ENCODE data around the gene WASF1. TPM values are rescaled to one million over a fixed set of nuclear protein-coding genes. Genes with fewer than 3 reads are reported as not detected.

WASF1 gene
- total RNA-seq, result 11.8 TPM

DNA sequence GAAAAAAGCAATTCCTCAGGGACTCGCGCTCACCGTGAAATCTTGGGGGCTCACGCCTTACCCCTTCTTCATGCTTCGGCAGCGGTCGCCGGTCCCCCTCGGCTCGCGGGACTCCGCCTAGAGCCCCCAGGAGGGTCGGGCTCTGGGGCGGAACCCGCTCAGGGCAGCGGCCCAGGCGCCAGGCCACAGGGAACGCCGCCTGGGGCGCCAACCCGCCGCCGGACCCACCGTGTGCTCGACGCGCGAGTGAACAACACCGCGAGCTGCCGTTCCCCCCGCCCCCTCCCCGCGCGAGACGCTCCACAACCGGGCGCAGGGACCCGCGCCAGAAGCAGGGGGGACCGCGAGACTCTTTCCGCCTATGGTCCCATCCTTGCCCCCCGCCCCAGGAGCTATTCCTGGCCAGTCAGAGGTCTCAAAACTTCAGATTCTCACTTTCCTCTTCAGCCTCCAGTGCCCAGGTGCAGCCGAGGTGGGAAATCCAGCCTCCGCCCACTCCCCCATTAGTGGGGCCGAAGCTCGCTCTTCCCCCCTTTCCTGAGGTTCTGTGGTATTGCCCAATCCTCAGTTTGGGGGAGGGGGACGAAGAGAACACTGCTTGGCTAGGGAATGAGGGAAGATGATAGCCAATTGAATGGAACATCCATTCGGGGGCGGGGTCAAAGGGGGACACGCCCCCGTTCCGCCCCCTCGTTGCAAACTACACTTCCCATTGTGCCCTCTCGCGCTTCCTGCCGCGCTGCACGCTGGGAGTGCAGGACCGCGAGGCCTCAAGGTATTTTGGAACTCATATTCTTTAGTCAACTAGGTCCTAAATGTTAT is at the start of gene WASF1:
Gene WASF1, minus strand, starts transcription at position 265 of the 822 bp plus-strand sequence. CDS start 52,069 bp downstream, outside the sequence.
- peak; percentile 99 for DNase-seq

DNA sequence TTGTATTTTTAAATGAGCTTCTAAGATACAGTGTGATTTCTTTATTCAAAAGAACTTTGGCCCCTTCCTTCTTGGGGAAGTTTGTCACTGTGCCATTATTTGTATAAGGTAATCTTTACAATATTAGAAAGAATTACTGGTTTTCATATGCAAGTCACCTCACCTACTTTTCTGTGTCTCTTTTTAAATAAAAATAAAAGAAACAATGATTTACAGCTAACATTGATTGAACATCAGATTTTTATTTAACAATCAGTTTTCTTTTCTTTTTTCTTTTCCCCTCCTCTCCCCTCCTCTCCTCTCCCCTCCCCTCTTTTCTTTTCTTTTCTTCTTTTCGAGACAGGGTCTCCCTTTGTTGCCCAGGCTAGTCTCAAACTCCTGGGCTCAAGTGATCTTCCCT is 46.8 kb upstream of the WASF1 start:
- DNase-seq, result no peak

DNA sequence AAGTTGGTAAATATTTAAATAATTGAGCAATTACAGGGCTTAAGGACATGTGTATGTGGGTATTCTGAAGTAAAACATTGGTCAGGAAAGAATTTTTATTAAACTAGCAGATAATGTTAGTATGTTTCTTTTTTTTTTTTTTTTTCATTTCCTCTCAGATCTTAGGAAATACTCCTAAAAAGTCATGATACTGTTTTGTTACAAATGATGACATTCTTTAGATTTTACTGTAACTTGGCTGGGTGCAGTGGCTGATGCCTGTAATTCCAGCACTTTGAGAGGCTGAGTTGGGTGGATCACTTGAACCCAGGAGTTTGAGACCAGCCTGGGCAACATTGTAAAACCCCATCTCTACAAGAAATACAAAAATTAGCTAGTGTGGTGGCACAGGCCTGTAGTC is 42.3 kb upstream of the WASF1 start:
- DNase-seq, result no peak

DNA sequence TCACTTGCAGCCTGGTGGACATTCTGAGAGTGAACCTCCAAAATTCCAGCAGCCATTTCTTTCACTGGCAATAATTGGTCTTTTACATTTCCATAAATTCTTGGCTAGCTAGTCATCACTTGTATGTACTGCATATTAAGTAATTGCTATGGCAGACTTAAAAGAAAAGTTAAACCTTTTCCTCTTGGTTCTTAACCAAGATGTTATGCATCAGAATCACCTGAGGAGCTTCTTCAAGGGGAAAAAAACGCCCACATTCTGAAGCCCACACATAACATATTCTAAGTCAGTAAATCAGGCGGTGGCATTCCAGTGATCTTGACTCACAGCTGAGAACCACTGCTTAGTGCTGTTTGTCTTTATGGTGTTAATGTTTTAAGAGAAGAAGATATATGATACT is 37.8 kb upstream of the WASF1 start:
- no peak for DNase-seq

DNA sequence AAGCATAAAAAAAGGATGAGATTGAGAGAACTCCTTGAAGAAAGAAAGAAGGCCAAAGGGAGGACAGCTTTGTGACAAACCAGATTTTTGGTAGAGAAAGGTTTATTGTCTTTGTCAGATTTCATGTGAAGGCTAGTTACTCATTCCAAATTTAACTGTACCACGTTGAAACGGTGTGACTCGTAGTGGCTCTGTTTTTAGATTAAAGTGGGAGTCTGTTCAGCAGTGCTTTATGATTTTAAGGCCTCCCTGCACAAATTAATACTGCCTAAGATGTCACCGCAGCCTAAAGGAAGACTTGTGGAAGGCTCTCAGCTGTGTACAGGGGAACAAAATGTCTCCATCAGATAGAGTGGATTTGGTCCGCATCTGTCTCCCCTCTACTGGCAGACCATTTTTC is 36.7 kb upstream of the WASF1 start:
- no peak for DNase-seq

DNA sequence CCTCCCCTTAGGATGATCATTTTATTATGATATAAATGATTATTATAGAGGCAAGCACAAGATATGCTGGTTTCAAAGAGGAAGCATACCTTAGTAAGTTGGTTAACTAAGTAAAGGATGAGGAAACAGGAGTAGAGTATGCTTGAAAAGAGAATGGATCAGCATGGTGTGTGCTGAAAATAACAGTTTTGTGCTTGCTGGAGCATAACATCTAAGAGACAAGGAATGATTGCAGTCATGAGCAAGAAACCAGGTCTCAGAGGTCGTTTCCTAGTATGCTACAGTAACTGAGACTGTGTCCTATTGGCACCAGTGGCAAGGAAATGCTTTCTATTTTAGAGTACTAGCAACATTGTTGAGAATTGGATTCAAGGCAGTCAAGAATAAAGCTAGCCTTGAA is 34.9 kb upstream of the WASF1 start:
- no peak for DNase-seq

DNA sequence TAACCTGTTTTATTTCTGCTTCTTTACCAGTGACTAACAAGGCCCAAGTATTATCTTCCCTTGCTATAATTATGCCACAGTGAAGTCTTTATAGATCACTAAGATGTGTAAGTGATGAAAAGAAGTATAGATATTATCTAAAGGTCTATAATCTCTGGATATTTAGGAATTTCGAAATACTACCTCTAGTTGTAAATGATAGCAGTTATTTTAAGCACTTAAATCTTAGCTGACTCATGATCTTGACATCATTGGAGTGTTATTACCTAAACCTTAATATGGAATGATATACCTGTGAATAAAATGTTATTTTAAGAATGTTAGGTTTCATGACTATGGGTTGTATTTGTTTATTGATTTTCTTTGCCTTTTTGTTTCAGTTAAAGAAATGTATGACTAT is 32.3 kb upstream of the WASF1 start:
- no peak for DNase-seq

DNA sequence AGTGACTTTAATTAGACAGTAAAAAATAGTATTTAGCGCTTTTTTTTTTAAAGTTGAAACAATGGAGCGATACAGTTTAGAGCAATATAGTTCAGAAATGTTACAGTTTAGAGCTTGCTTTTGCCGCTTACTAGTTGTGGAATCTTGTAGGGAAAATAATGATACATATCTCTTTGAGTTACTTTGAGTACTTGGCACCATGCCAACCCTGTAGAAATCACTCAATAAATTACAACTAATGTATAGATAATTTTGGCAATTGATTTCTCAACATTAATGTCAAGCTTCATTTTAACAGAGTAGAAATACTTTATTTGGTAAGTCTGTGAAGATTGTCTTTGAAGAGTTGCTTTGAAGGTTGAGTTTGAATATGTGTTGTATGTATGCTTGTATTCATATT is 28.2 kb upstream of the WASF1 start:
- DNase-seq, result no peak

DNA sequence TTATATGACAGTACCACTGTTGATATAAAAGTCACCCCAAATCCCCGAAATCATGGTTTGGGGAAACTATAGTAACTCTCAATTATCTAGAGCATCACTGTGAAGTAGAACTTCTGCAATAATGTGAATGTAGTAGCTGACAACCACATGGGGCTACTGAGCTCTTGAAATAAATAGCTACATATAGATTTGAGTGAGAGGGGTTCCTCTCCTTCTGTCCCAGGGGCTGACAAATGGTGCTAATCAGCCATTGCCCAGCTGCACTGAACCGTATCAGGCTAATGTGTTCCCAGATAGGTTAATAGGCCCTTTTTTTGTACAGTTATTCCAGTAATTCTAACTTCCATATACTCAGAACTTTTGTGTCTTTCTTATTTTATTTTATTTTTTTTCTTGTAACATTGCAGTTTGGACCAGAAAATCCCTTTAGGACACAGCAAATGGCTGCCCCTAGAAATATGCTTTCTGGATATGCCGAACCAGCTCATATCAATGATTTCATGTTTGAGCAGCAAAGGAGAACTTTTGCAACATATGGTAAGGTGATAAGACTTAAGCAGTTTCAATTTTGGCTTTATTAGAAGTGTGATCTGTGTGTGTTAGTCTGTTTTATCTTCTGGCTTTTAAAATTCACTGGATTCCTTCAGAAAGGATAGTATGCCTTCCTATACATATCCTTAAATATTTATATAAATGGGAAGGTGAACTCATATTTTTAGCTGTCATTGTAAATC is 21.8 kb upstream of the WASF1 start:
- no peak for DNase-seq

DNA sequence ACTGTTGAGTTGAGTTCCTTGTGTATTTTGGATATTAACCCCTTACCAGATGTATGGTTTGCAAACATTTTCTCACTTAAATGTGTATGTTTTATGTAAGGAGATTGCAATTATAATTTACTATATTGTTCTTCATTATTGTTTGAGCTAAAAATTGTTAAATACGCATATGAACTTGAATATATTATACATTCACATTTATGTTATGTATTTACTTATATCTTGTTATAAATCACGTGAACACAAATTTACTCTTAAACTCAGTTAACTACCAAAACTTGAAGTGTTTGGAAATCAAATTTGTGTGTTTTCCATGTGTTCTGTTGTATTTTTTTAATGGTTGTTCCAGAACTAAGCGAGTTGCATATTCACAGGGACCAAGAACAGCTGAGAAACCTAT is 19.1 kb upstream of the WASF1 start:
- no peak for DNase-seq

DNA sequence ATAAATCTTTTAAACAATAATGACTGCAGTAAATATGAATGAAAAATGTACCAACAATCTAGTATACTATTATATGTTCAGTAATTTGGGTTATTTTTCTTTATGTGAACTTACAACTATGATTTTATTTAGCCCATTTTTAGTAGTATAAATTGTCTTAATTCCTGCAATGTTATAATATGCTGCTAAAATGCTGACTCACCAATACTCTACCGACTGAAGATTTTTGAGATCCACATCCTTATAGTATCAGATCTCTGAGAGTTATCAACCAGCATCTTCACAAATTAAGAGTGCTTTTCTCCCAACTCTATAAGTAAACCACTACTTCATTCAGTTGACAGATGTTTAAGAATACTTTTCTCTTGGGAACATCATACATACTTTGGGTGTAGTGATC is 17.4 kb upstream of the WASF1 start:
- DNase-seq, result no peak

DNA sequence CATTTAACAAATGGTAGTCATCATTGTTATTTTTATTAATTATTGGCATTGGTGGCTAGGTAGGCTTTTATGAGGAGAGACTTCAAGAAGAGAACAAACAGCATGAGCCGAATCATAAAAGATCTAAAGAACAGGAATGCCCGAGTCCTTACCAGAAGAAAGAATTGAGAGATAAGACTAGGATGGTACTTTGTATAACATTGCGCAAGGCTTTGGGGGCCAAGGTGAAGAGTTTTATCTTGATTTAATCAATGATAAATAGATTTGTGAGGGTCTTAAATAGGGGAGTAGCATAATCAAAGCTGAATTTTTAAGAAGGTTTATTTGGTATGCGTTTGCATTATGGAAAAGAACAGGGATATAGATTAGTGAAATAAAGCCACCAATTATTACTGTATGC is 16.2 kb upstream of the WASF1 start:
- no peak for DNase-seq

DNA sequence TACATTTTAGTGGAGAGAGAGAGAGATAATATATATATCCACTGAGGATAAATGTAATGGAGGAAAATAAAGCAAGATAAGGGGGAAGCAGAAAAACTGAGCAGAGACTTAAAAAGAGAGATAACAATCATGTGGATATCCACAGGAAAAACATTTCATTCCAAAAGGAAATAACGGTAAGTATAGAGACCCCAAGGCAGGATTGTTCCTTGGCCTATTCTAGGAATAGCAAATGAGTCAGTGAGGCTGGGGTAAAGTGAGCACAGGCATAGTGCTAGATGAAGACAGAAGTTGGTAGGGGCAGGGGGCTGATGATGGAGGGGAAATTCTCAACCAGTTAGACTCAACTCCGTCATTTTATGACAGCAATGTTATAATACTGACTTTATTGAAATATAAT is 12.0 kb upstream of the WASF1 start:
- DNase-seq, result no peak

DNA sequence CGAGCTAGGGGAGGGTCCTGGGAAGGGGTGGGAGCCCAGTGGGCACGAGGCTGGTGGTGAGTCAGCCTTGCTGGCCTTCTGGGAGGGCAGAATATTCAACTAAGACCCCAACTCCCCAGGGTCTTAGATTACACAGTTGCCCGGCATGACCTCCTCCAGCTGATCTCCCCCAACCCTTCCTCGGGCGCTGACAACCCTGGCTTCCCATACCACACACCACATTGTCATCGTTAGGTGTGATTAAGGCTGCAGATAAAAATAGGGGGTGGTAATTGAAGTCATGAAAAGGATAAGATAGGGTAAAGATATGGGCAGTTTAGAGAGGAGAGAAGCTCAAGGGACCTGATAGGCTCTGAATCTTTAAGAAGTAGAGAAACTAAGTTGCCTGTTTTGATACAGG is 11.3 kb upstream of the WASF1 start:
- no peak for DNase-seq

DNA sequence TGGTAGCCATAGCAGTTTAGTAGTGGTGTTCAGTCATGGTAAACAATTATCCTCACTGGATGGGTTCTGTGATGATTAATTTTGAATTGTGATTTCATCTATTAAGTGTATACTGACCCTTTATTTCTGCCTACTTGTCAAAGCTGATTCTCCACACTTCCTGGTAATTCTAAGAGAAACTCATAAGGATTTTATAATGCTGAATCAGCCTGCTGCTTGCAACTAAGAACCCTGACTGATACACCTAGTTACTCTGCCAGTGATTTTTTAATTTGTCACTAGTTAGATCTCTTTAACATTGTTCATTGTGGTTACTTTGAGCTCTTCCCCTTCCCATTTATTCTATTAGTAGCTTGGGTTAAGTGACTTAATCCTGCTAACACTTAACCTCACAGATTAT is 9.3 kb upstream of the WASF1 start:
- no peak for DNase-seq

DNA sequence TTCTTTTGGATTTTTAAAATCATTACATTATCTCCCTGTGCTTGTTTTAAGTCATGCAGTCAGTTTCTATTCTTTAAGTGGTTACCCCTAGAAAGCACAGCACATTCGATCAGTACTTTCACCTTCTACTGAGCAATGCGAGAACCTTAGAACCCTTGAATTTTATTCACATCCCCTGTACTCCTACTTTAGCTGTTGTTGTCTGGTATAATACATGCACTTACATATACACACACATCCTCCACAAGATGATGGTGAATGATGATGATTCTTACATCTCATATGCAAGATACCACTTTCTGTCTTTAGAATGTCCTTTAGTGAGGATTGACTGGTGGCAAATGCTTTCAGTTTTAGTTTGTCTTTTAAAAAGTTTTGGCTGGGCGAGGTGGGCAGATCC is 6.4 kb upstream of the WASF1 start:
- DNase-seq, result no peak

DNA sequence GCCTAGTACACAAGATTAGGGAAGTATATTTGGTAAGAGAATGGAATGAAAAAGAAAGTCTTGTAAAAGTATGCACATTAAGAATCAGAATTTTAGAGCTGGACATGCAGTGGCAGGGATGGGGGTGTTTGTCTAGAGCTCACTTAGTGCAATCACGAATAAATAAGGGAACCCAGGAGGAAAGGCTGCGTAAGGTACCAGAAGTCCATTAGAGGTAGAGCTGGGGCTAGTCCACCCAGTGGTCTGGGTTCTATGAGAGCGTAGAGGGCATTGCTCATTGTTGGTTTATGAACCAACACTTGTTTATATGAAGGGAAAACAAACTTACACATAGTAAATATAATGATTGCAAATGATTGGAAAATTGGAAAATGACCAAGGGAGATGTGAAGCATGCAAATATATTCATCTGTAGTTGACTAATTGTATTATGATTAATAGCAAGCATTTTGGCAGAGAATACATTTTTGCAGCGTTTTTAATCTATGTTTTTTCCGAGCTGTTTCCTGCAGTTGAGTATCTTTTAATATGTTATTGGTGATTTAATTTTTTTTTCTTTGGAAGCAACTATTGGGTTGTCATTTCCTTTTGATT is 3.9 kb upstream of the WASF1 start:
- no peak for DNase-seq

DNA sequence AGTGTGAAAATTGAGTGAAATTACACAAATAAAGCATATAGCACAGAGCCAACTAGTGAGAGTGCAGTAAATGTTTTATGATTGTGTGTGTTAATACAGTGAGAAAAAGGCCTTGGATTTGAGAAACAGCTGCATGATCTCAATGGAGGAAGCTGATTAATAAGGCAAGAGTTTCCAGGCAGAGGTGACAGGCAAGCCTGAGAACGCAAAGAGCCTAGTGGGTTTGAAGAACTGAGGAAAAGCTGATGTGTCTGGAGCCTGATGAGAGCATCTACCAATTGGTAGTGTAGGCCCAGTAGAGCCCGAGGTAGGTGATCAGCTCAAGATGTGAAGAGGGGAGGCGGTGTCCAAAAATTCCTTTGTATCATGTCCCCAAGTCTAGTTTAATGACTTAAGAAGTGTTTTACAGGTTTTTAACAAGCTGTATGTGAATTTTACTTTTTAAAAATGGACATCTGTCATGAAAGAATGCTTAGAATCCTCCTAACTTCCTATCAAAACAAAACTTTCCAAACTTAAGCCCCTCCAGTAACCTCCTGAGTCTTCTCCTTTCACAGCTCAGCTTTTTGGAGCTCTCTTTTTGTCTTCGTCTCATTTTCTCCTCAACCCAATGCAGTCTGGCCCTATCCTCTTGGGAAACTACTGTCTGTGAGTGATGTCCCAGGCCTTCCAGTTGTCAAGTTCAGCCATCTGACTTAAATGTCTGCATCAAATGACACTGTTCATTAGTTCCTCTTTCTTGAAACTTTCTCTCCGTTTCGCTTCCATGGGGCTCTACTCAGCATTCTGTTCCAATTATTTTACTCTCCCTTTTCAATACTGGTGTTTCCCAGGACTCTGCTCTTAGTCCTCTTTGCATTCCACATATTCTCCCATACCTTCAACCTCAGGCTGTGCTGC is 1.9 kb upstream of the WASF1 start:
- DNase-seq, result no peak

DNA sequence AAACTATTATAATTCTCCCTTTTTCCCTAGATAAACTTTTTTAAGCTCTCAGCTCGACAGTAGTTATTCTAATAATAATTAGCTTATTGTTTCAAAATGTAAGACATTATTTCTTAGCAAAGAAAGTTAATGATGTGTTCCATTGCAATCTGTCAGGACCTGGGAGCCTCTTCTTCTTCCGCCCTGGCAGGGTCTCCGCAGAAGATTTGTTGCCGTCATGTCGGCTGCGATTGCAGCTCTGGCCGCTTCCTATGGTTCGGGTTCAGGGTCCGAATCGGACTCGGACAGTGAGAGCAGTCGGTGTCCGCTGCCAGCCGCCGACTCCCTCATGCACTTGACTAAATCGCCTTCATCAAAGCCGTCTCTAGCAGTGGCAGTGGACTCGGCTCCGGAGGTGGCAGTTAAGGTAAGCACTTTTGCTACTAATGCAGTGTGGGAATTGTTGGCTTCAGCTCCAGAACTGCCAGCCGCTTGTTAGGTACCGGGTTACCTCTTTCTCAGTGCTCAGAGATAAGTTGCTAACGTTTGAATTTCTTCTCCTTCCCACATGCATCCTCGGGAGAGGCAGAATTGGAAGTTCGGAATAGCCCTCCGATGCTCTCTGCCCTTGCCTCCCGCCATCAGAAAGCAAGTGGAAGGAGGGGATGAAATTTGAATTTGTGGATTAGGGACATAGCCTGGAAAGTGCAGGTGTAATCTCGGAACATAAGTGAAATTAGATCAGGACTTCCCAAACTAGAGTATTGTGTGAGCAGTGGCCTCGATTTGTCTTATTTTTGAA is 948 bp upstream of the WASF1 start, which contains the start of gene CDC40:
Gene CDC40, plus strand, starts transcription at position 200 of the 781 bp plus-strand sequence. Its CDS starts 18 bp downstream, at position 218.
- no peak for DNase-seq

DNA sequence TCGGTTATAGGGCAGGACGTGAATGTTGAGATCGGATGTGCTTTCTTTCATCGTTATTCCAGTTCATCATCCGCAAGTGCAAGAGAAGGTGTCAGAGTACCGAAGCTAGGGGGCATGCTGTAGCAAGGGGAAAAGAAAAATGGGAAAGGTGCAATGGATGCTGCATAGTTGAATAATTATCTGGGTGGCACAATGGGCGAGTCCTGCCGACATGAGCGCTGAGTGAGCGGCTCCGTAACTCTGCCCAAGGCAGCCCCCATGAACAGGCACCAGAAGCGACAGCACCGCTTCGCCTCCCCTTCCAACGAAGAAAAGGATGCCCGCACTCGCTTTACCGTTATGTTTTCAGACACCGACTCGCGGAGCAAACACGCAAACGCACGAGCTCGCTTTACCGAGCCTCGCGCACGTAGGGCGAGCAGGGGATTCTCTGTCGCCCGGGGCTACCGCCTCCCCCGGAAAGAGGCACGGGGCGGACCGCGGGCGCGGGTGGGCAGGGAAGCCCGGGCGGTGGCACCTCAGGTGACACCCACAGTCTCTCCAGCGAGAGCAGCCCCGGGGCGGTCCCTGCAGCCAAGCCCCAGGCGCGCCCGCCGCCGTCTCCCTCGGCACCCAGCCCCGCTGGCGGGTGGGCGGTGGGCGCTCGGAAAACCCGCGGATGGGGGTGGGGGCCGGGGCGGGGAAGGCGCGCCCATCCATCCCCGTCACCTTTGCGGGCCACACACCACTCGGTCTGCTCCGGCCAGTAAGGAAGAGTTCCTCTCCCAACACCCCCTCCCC is 654 bp downstream of the WASF1 start:
- DNase-seq, result peak; percentile 77
